AG20443 (cell line): Measurements from ENCODE around the gene SLCO2B1.

ENCODE experiments used
- DNase-seq: peaks from one replicate; pipeline ENCODE4 v3.0.0; 2012; ENCODE audit warnings: low spot score, mixed read lengths

Gene SLCO2B1

GRCh38 chr11:75248924-75249256, 98.0 kb downstream of the SLCO2B1 start:
- no peak for DNase-seq

- DNase-seq = no peak
These were observed 98.8 kb downstream of the SLCO2B1 start for GRCh38 chr11:75249704-75250103.

- DNase-seq = no peak
These were observed 103.4 kb downstream of the SLCO2B1 start for GRCh38 chr11:75254326-75254725.
